ENCODE results near the gene IFT74. TPM values are rescaled to one million over a fixed set of nuclear protein-coding genes. Genes with fewer than 3 reads are reported as not detected.

The IFT74 gene
- total RNA-seq, 1 donor from 2014 or later: 9.4 TPM

Other genes with a start within 250 kb of the IFT74 start
- 12.5 TPM for gene CAAP1, start 63.6 kb upstream of the IFT74 start, total RNA-seq
- gene PLAA, start 9.2 kb upstream of the IFT74 start, total RNA-seq: 28.2 TPM
- not detected for gene LRRC19, start 49.3 kb downstream of the IFT74 start, total RNA-seq
- gene TEK, start 152.8 kb downstream of the IFT74 start, total RNA-seq: 23.0 TPM

Data from skeletal muscle tissue (tissue), 1 donor.